Keratinocyte (primary cell): ENCODE data around the gene ARFIP1. TPM values are rescaled to one million over a fixed set of nuclear protein-coding genes. Genes with fewer than 3 reads are reported as not detected.

Experiments
- DNase-seq: peaks from one replicate; pipeline ENCODE4 v3.0.0-alpha.2; 2011; ENCODE audit warnings: low read depth, missing footprints, low spot score
- FAIRE-seq: peaks from 2 replicates; lab custom pipeline; 2011; peaks lifted over from hg19 to GRCh38; lab: Jason Lieb, UNC
- H2AFZ ChIP-seq: 2 replicates; pipeline ENCODE4 v1.6.0; 2012; ENCODE audit warnings: low read length, control low read depth, inconsistent platforms; ENCODE audit not compliant: control insufficient read depth
- H3K27ac ChIP-seq: 2 replicates; pipeline ENCODE4 v1.5.1; 2011; ENCODE audit warnings: low read length; ENCODE audit not compliant: control insufficient read depth, insufficient read depth
- H3K27me3 ChIP-seq: 3 replicates; pipeline ENCODE4 v1.6.0; 2011; ENCODE audit warnings: low read length; ENCODE audit not compliant: control insufficient read depth, insufficient read depth; ENCODE audit errors: extremely low read depth
- H3K36me3 ChIP-seq, 2 experiments: 2 replicates in 1 of 2; 3 replicates in 1 of 2; pipeline ENCODE4 v1.5.1; 2011; ENCODE audit warnings: low read length in 2 of 2, mild to moderate bottlenecking in 1 of 2; ENCODE audit not compliant: control insufficient read depth in 2 of 2, insufficient read depth in 2 of 2; ENCODE audit errors: extremely low read depth in 1 of 2
- H3K4me1 ChIP-seq: 3 replicates; pipeline ENCODE4 v1.5.1; 2011; ENCODE audit warnings: low read length; ENCODE audit not compliant: control insufficient read depth, insufficient read depth; ENCODE audit errors: extremely low read depth
- H3K4me2 ChIP-seq: 3 replicates; pipeline ENCODE4 v1.6.0; 2011; ENCODE audit warnings: low read depth, low read length; ENCODE audit not compliant: control insufficient read depth, insufficient read depth; ENCODE audit errors: extremely low read depth
- H3K4me3 ChIP-seq, 3 experiments: fragments of 200-600 bp in 1 of 3; sonication (generic) in 1 of 3; 2 replicates in 2 of 3; 3 replicates in 1 of 3; pipeline ENCODE4 v1.5.1; 2011 to 2016; ENCODE audit warnings: low read length in 3 of 3, mild to moderate bottlenecking in 3 of 3, control low read depth in 2 of 3, inconsistent platforms in 1 of 3, low read depth in 1 of 3, mixed read lengths in 1 of 3, mixed run types in 1 of 3, moderate library complexity in 1 of 3; ENCODE audit not compliant: control insufficient read depth in 2 of 3, insufficient read depth in 2 of 3; ENCODE audit errors: extremely low read depth in 1 of 3
- H3K79me2 ChIP-seq: 2 replicates; pipeline ENCODE4 v1.6.0; 2012; ENCODE audit warnings: low read length; ENCODE audit not compliant: control insufficient read depth, insufficient read depth
- H3K9ac ChIP-seq: 3 replicates; pipeline ENCODE4 v1.6.0; 2011; ENCODE audit warnings: low read length; ENCODE audit not compliant: control insufficient read depth, insufficient read depth; ENCODE audit errors: extremely low read depth
- H3K9me1 ChIP-seq: 3 replicates; pipeline ENCODE4 v1.6.0; 2011; ENCODE audit warnings: low read length; ENCODE audit not compliant: control insufficient read depth, insufficient read depth; ENCODE audit errors: extremely low read depth
- H3K9me3 ChIP-seq: 2 replicates; pipeline ENCODE4 v1.5.1; 2012; ENCODE audit warnings: low read depth, low read length; ENCODE audit not compliant: control insufficient read depth
- H4K20me1 ChIP-seq: 3 replicates; pipeline ENCODE4 v1.6.0; 2011; ENCODE audit warnings: low read length; ENCODE audit not compliant: control insufficient read depth, insufficient read depth; ENCODE audit errors: extremely low read depth
- EZH2 ChIP-seq: IDR thresholded peaks from one replicate; pipeline ENCODE4 v1.6.1; 2012; ENCODE audit warnings: inconsistent platforms, mild to moderate bottlenecking, low read length, moderate library complexity
- dilution Hi-C: fragments of 300-500 bp; cut with MboI; formaldehyde crosslinking; loops from one replicate; pipeline ENCODE4 v1.7.0; 2020; ENCODE audit warnings: low sequenced_read_pairs; ENCODE audit not compliant: extremely low pct_ligation_motif_present
- polyA plus RNA-seq, 5 experiments: library from polyadenylated mRNA; depleted of rRNA in 3 of 5; stranded (reverse) in 3 of 5; stranded (forward) in 1 of 5; unstranded in 1 of 5; fragments of >200 nt; gene quantifications; 1 replicate in 1 of 5; 2 replicates in 3 of 5; 3 replicates in 1 of 5; pipeline versions ENCODE4 v1.2.1 to v1.2.3, GENCODE V29; 2011 to 2012; ENCODE audit warnings: missing spikeins in 2 of 5, low read depth in 1 of 5, low replicate concordance in 1 of 5
- TF ChIP-seq, protein P1 (sequence below), 3 experiments: IDR thresholded peaks in 1 of 3; conservative IDR thresholded peaks in 1 of 3; optimal IDR thresholded peaks in 1 of 3; 2 replicates in 2 of 3; 3 replicates in 1 of 3; pipeline versions ENCODE3 to v1.5.1; 2011; ENCODE audit warnings: low read length in 3 of 3, mild to moderate bottlenecking in 3 of 3, moderate library complexity in 2 of 3, control low read depth in 1 of 3, inconsistent platforms in 1 of 3; ENCODE audit not compliant: insufficient read depth in 2 of 3; ENCODE audit errors: extremely low read depth in 1 of 3

Gene ARFIP1
- polyA plus RNA-seq, 1 donor (not counting 4 experiments of a cell fraction or from before 2014, with no cell fraction given): 44.4 TPM

DNA sequence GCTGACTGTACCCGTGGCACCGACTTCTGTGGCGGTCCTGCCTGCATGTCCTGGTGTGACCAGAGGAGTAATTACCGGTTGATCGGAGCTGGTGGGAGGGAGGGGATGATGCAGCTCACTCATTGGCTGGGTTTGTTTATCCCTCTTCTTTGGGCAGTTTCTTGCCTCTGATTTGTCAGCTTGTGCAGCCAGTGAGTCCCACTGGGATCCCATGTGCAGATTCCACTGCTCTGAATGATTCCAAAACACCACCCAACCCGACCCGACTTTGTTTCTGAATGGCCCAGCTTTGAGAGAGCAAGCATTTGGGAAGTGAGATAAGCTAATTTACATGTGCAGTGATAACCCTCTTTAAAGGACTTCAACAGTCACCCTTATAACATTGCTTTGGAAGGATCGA, 170.2 kb downstream of the ARFIP1 start:
- DNase-seq (no peak), FAIRE-seq (no peak)
- Histone ChIP-seq H3K79me2 (no peaks in the 10 kb centered on the region), H3K4me2 (no peak overlapping the region), H3K9ac (no peak overlapping the region), H2AFZ (no peak overlapping the region), H3K36me3 (peaks cover 3 to 5% of the 10 kb centered on the region in 2 experiments), H3K27ac (no peak overlapping the region), H3K9me1 (no peaks in the 10 kb centered on the region), H3K9me3 (no peaks in the 10 kb centered on the region), H3K4me1 (no peaks in the 10 kb centered on the region), H3K27me3 (no peaks in the 10 kb centered on the region), H3K4me3 (no peak overlapping the region), H4K20me1 (no peaks in the 10 kb centered on the region)
- dilution Hi-C loops: no loop called here
- TF ChIP-seq EZH2: no peak
- TF ChIP-seq, protein P1, sequence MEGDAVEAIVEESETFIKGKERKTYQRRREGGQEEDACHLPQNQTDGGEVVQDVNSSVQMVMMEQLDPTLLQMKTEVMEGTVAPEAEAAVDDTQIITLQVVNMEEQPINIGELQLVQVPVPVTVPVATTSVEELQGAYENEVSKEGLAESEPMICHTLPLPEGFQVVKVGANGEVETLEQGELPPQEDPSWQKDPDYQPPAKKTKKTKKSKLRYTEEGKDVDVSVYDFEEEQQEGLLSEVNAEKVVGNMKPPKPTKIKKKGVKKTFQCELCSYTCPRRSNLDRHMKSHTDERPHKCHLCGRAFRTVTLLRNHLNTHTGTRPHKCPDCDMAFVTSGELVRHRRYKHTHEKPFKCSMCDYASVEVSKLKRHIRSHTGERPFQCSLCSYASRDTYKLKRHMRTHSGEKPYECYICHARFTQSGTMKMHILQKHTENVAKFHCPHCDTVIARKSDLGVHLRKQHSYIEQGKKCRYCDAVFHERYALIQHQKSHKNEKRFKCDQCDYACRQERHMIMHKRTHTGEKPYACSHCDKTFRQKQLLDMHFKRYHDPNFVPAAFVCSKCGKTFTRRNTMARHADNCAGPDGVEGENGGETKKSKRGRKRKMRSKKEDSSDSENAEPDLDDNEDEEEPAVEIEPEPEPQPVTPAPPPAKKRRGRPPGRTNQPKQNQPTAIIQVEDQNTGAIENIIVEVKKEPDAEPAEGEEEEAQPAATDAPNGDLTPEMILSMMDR (optimal IDR thresholded peaks at IDR 0.05 in 1 of 3, IDR thresholded peaks at IDR 0.05 in 1 of 3, conservative IDR thresholded peaks at IDR 0.05 in 1 of 3; ENCODE audit: extremely low read depth in 1 of 3, insufficient read depth in 2 of 3, low read length in 3 of 3): no peak

DNA sequence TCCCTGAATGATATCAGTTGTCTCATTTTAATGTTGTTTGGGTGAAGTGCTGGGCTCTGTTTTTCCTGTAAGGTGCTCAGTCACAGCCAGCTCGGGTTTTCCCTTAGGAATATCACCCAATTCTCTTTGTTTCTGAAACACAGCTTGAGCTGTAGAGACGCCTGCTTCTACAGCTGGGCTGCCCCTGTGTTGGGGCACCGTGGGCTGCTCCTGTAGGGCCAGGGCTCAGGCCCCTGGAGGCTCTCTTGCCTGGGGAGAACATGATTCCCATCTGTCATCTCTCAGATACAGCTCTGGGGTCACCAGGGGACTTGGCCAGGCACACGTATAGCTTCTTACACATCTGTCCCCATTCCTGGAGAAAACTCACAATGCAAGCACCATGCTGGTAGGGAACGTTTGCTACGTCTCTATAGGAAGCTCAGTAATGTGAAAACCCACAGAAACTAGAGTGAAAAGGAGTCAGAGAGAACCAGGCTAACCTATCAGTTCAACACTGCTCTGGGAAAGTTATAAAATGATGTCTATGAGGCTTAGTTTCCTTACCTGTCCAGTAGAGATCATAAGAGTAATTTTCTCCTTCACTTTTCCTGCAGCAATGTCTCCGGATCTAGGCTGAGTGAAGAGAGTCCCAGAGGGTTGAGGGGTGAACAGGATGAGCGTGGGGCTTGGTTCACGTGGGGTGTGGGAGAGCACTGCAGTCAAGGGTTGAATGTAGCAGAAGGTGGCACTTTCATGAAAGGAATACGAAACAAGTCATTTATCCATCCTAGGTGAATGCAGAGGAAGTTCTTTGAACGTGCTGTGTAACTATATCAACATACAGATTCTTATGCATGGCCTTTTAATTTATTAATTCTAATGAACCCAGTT, 170.9 kb downstream of the ARFIP1 start:
- H3K4me2 ChIP-seq: no peak overlapping the region
- no peaks in the 10 kb centered on the region for H3K27me3 ChIP-seq
- H3K4me1 ChIP-seq: no peaks in the 10 kb centered on the region
- no peaks in the 10 kb centered on the region for H3K9me1 ChIP-seq
- no peak overlapping the region for H3K27ac ChIP-seq
- no peak overlapping the region for H2AFZ ChIP-seq
- H3K9ac ChIP-seq: no peak overlapping the region
- H3K36me3 ChIP-seq: peaks cover 3 to 5% of the 10 kb centered on the region in 2 experiments
- FAIRE-seq (no peak), DNase-seq (no peak)
- no peaks in the 10 kb centered on the region for H4K20me1 ChIP-seq
- H3K4me3 ChIP-seq: no peak overlapping the region
- no peaks in the 10 kb centered on the region for H3K9me3 ChIP-seq
- TF ChIP-seq, protein P1 (optimal IDR thresholded peaks at IDR 0.05 in 1 of 3, IDR thresholded peaks at IDR 0.05 in 1 of 3, conservative IDR thresholded peaks at IDR 0.05 in 1 of 3; ENCODE audit: extremely low read depth in 1 of 3, insufficient read depth in 2 of 3, low read length in 3 of 3): no peak
- no peak for TF ChIP-seq EZH2
- dilution Hi-C loops: no loop called here
- no peaks in the 10 kb centered on the region for H3K79me2 ChIP-seq
